OCI-LY3 (cell line): Measurements from ENCODE around the gene UAP1.

ENCODE experiments used
- H2AFZ ChIP-seq: fragments of 200-600, 300-600 bp; shearing (Covaris generic); 2 replicates; pipeline ENCODE4 v1.6.0; 2014; ENCODE audit warnings: antibody characterized with exemption, low read depth, low read length
- H3K27ac ChIP-seq: fragments of 200-600, 300-600 bp; sonication (generic); 2 replicates; pipeline ENCODE4 v1.5.1; 2014; ENCODE audit warnings: mild to moderate bottlenecking, low read length, moderate library complexity, mixed read lengths
- H3K27me3 ChIP-seq: fragments of 200-600, 300-600 bp; sonication (generic); 2 replicates; pipeline ENCODE4 v1.6.1; 2014; ENCODE audit warnings: low read depth, low read length, mixed read lengths
- H3K36me3 ChIP-seq: fragments of 200-600, 300-600 bp; sonication (generic); replicated peaks from 2 replicates; pipeline ENCODE3; 2014; ENCODE audit warnings: low read depth, low read length, mixed read lengths
- H3K4me1 ChIP-seq: fragments of 300-600, 200-600 bp; sonication (generic); 2 replicates; pipeline ENCODE4 v1.6.1; 2014; ENCODE audit warnings: low read length, mixed read lengths
- H3K4me2 ChIP-seq: fragments of 200-600, 300-600 bp; sonication (generic); 2 replicates; pipeline ENCODE4 v1.6.1; 2014; ENCODE audit warnings: low read length, mixed read lengths
- H3K4me3 ChIP-seq: fragments of 300-600, 200-600 bp; sonication (generic); 2 replicates; pipeline ENCODE4 v1.5.1; 2014; ENCODE audit warnings: antibody characterized with exemption, mild to moderate bottlenecking, low read length, moderate library complexity
- H3K79me2 ChIP-seq: fragments of 300-600, 200-600 bp; shearing (Covaris generic); 2 replicates; pipeline ENCODE4 v1.6.1; 2014; ENCODE audit warnings: mild to moderate bottlenecking, low read length, mixed read lengths
- H3K9ac ChIP-seq: fragments of 300-600, 200-600 bp; shearing (Covaris generic); 2 replicates; pipeline ENCODE4 v1.6.0; 2014; ENCODE audit warnings: mild to moderate bottlenecking, low read length, moderate library complexity
- H3K9me3 ChIP-seq: fragments of 200-600, 300-600 bp; shearing (Covaris generic); 2 replicates; pipeline ENCODE4 v1.6.1; 2014; ENCODE audit warnings: low read length, mixed read lengths; ENCODE audit not compliant: insufficient read depth
- H4K20me1 ChIP-seq: fragments of 200-600, 300-600 bp; sonication (generic); 2 replicates; pipeline ENCODE4 v1.6.1; 2016; ENCODE audit warnings: low read length, mixed read lengths; ENCODE audit not compliant: insufficient read depth
- EZH2phosphoT487 ChIP-seq: fragments of 200-600 bp; shearing (Covaris generic); IDR thresholded peaks from 2 replicates; pipeline ENCODE4 v1.6.1; 2018; ENCODE audit warnings: antibody characterized with exemption, mixed run types, low read depth
- TF ChIP-seq, protein P1 (sequence below): fragments of 200-600, 300-600 bp; sonication (generic); IDR thresholded peaks from 2 replicates; pipeline ENCODE4 v1.5.1; 2014; ENCODE audit warnings: antibody characterized with exemption, low read length, low read depth

Gene UAP1

DNA sequence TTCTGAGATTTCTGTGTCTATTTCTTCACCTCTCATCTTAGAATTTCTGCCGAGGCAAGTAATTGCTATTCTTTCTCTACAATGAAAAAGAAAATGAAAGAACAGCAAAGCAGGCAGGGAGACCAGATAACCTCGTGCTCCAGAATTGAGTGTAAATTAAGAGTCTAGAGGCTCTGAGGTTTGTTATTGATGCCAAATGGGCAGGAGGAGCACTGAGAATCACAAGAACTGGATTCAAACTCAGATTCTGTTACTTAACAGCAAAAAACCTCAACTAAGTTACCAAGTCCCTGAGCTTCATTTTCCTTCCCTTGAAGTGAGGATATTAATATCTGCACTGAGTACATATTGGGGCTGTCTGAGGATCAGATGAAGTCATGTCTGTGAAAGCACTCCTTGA lies 65.2 kb downstream of the UAP1 start:
- Histone ChIP-seq H3K9me3 (no peaks in the 10 kb centered on the region), H3K4me2 (peak overlapping the region; percentile 16), H3K79me2 (no peaks in the 10 kb centered on the region), H3K9ac (no peak overlapping the region), H4K20me1 (no peaks in the 10 kb centered on the region), H3K27ac (no peak overlapping the region), H3K4me1 (peaks cover 3% of the 10 kb centered on the region; the same call in 1 of the 2 replicates), H3K4me3 (no peak overlapping the region), H2AFZ (peak overlapping the region; percentile 17; the same call in 1 of the 2 replicates), H3K36me3 (no peaks in the 10 kb centered on the region), H3K27me3 (no peaks in the 10 kb centered on the region)
- TF ChIP-seq, protein P1, sequence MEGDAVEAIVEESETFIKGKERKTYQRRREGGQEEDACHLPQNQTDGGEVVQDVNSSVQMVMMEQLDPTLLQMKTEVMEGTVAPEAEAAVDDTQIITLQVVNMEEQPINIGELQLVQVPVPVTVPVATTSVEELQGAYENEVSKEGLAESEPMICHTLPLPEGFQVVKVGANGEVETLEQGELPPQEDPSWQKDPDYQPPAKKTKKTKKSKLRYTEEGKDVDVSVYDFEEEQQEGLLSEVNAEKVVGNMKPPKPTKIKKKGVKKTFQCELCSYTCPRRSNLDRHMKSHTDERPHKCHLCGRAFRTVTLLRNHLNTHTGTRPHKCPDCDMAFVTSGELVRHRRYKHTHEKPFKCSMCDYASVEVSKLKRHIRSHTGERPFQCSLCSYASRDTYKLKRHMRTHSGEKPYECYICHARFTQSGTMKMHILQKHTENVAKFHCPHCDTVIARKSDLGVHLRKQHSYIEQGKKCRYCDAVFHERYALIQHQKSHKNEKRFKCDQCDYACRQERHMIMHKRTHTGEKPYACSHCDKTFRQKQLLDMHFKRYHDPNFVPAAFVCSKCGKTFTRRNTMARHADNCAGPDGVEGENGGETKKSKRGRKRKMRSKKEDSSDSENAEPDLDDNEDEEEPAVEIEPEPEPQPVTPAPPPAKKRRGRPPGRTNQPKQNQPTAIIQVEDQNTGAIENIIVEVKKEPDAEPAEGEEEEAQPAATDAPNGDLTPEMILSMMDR = no peak
- TF ChIP-seq EZH2phosphoT487 = no peak

DNA sequence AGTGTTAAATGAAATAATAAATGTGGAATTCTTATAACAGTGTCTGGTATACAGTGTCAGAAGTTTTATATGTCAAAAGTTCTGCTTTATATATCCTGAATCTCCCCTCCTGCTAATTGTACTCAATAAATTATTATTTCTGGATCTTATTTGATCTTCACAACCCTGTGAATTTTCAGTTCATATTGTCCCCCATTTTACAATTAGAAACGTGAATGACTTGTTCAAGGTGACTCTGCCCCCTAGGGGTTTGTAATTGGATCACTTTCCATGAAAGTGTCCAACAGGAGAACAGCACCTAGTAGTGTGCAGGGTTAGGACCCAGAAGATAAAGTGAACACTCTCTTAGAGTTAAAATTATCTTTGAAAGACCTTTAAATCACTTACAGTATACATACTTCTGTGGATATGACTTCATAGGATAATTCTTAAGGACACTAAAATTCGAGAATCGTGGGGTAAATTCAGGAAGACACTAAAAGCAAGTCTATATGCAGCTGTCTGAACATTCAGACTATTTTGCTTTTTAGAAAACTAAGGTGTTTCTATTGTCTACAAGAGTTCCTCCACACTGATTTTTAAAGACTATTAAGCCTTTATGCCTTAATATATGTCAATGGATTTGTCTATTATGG lies 66.3 kb downstream of the UAP1 start:
- H3K4me1 ChIP-seq = peaks cover 3% of the 10 kb centered on the region; the same call in 1 of the 2 replicates
- H3K9me3 ChIP-seq = no peaks in the 10 kb centered on the region
- H3K36me3 ChIP-seq = no peaks in the 10 kb centered on the region
- no peaks in the 10 kb centered on the region for H3K27me3 ChIP-seq
- no peak overlapping the region for H3K9ac ChIP-seq
- TF ChIP-seq EZH2phosphoT487 = no peak
- TF ChIP-seq, protein P1 = peak; percentile 76
- H2AFZ ChIP-seq = no peak overlapping the region
- H3K27ac ChIP-seq = no peak overlapping the region
- H4K20me1 ChIP-seq = no peaks in the 10 kb centered on the region
- H3K79me2 ChIP-seq = no peaks in the 10 kb centered on the region
- no peak overlapping the region for H3K4me3 ChIP-seq
- H3K4me2 ChIP-seq = no peak overlapping the region

DNA sequence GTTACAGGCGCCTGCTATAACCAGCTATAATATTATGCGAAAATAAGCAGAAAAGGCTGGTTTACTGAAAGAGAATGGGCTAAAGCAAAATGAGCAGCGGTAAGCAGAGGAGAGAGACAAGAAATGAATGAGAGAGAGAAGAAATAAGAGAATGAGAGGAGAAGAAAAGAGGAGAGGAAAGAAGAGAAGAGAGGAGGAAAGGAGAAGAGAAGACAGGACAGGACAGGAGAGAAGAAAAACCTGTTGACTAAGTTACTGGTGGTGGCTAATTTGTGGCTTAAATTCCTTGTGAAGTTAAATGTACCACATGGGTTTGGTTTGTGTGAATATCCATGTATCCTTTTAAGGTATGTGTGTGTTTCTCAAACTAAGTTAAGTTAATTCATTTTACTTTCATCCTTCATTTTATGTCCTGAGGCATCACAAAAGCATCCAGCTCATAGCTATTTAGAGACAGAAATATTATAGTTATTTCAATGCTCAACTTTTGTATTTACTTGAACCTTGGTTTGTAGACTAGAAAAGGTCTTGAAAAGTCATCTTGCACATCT lies 67.6 kb downstream of the UAP1 start:
- TF ChIP-seq, protein P1 = no peak
- no peak for TF ChIP-seq EZH2phosphoT487
- H3K27ac ChIP-seq = no peak overlapping the region
- H3K36me3 ChIP-seq = no peaks in the 10 kb centered on the region
- H4K20me1 ChIP-seq = no peaks in the 10 kb centered on the region
- no peaks in the 10 kb centered on the region for H3K27me3 ChIP-seq
- no peak overlapping the region for H3K4me3 ChIP-seq
- H2AFZ ChIP-seq = no peak overlapping the region
- H3K9ac ChIP-seq = no peak overlapping the region
- H3K79me2 ChIP-seq = no peaks in the 10 kb centered on the region
- peaks cover 3% of the 10 kb centered on the region; the same call in 1 of the 2 replicates for H3K4me1 ChIP-seq
- H3K9me3 ChIP-seq = no peaks in the 10 kb centered on the region
- no peak overlapping the region for H3K4me2 ChIP-seq

DNA sequence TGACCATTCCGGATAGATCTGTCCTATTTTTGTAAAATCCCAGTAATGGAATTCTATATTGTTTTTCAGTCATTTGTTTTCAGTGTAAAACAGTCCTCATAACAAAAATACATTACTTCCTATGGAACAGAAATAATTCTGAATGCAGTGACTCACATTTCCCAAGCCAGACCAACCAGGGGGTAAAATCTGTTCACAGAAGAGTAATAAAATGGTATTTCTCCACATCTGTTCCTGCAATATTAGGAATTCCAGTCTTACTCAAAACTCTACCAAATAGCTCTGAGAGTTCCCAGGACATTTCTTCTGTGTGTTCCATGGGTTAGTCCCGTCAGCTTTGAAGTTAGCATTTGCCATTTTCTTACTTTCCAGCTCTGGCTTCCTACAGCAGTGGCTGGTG lies 68.1 kb downstream of the UAP1 start:
- Histone ChIP-seq H3K9ac (no peak overlapping the region), H2AFZ (no peak overlapping the region), H3K4me3 (no peak overlapping the region), H4K20me1 (no peaks in the 10 kb centered on the region), H3K4me1 (peaks cover 3% of the 10 kb centered on the region; the same call in 1 of the 2 replicates), H3K79me2 (no peaks in the 10 kb centered on the region), H3K36me3 (no peaks in the 10 kb centered on the region), H3K4me2 (no peak overlapping the region), H3K9me3 (no peaks in the 10 kb centered on the region), H3K27me3 (no peaks in the 10 kb centered on the region), H3K27ac (no peak overlapping the region)
- TF ChIP-seq, protein P1 = no peak
- no peak for TF ChIP-seq EZH2phosphoT487
